ENCODE measurements around the gene PRDM16. TPM values are rescaled to one million over a fixed set of nuclear protein-coding genes. Genes with fewer than 3 reads are reported as not detected.

Gene PRDM16
- total and polyA plus RNA-seq, 2 of the 13 experiments (the other 11 are each of a cell fraction or from before 2014, with no cell fraction given) = 0.15 to 0.81 TPM

GRCh38 chr1:3450983-3451382 is 382.0 kb downstream of the PRDM16 start (continued):
- TF ChIP-seq ZNF362 (CRISPR knock-in tag; IDR thresholded peaks at IDR 0.05; ENCODE audit: borderline replicate concordance) (no peak), ARHGAP35 (CRISPR knock-in tag; IDR thresholded peaks at IDR 0.05; ENCODE audit: borderline replicate concordance) (no peak), ZNF18 (CRISPR knock-in tag; IDR thresholded peaks at IDR 0.05; ENCODE audit: insufficient replicate concordance) (peak; percentile 76), ZNF235 (CRISPR knock-in tag; IDR thresholded peaks at IDR 0.05; ENCODE audit: borderline replicate concordance) (no peak), ARID4A (CRISPR knock-in tag; IDR thresholded peaks at IDR 0.05; ENCODE audit: borderline replicate concordance) (no peak), ZNF296 (CRISPR knock-in tag; conservative IDR thresholded peaks at IDR 0.05) (no peak), ATF7 (IDR thresholded peaks at IDR 0.05) (no peak), ATF7 (CRISPR knock-in tag; IDR thresholded peaks at IDR 0.05) (no peak), PRPF4 (IDR thresholded peaks at IDR 0.05; ENCODE audit: low read depth, low read length, poor library complexity, severe bottlenecking) (no peak), SIX4 (CRISPR knock-in tag; IDR thresholded peaks at IDR 0.05) (no peak), ZNF326 (CRISPR knock-in tag; IDR thresholded peaks at IDR 0.05; ENCODE audit: borderline replicate concordance) (peak; percentile 84), BCL6 (CRISPR knock-in tag; IDR thresholded peaks at IDR 0.05) (no peak), NR3C1 (CRISPR knock-in tag; IDR thresholded peaks at IDR 0.05) (no peak), SAP130 (CRISPR knock-in tag; IDR thresholded peaks at IDR 0.05; ENCODE audit: low read depth) (no peak), ETV5 (CRISPR knock-in tag; IDR thresholded peaks at IDR 0.05; ENCODE audit: borderline replicate concordance) (peak; percentile 5; the same call in 1 of the 2 replicates), NCOA2 (CRISPR knock-in tag; IDR thresholded peaks at IDR 0.05) (no peak), PLSCR1 (CRISPR knock-in tag; IDR thresholded peaks at IDR 0.05; ENCODE audit: borderline replicate concordance) (no peak), SATB2 (CRISPR knock-in tag; IDR thresholded peaks at IDR 0.05) (no peak), SMARCE1 (IDR thresholded peaks at IDR 0.05; ENCODE audit: borderline replicate concordance) (no peak), ZNF12 (CRISPR knock-in tag; IDR thresholded peaks at IDR 0.05) (no peak), ZNF224 (CRISPR knock-in tag; IDR thresholded peaks at IDR 0.05) (no peak), ZBTB39 (CRISPR knock-in tag; IDR thresholded peaks at IDR 0.05) (no peak)
